Stimulated activated naive CD8-positive, alpha-beta T cell treated with anti-CD3 and anti-CD28 coated beads, Interleukin-15, Interleukin-2, amounts not matched to agents 100 ng/mL and 50 ng/mL, for 24 hours (primary cell): Measurements from ENCODE around the gene SSC5D.
A peak's percentile ranks its signal among the peaks of the same experiment; 100 is the strongest.
"Not testable (repeated sequence)": the region's sequence is repeated elsewhere in the genome, so short reads cannot be mapped to it uniquely, and the experiment has no call there.

Experiments used
- H3K27ac Mint-ChIP-seq: one replicate; pipeline ENCODE4 v1.8.0; 2021; ENCODE audit warnings: mild to moderate bottlenecking, mixed read lengths
- H3K27me3 Mint-ChIP-seq: one replicate; pipeline ENCODE4 v1.8.0; 2021; ENCODE audit warnings: mixed read lengths
- H3K36me3 Mint-ChIP-seq: one replicate; pipeline ENCODE4 v1.8.0; 2021; ENCODE audit warnings: low read depth, mixed read lengths
- H3K4me1 Mint-ChIP-seq: one replicate; pipeline ENCODE4 v1.8.0; 2021; ENCODE audit warnings: low read depth, mixed read lengths
- H3K4me3 Mint-ChIP-seq: one replicate; pipeline ENCODE4 v1.8.0; 2021; ENCODE audit warnings: mild to moderate bottlenecking, mixed read lengths
- H3K9me3 Mint-ChIP-seq: one replicate; pipeline ENCODE4 v1.8.0; 2021; ENCODE audit warnings: mixed read lengths

The SSC5D gene

GRCh38 chr19:55487924-55488687, at the start of gene SSC5D:
Gene SSC5D, plus strand, starts transcription at chr19:55488436. Its CDS starts 154 bp downstream, at chr19:55488590.
- Mint-ChIP-seq H3K36me3 (no peaks in the 10 kb centered on the region), H3K27ac (peak within 1 kb of the TSS; percentile 90), H3K4me3 (peak within 1 kb of the TSS; percentile 62), H3K27me3 (no peaks in the 10 kb centered on the region), H3K9me3 (no peaks in the 10 kb centered on the region), H3K4me1 (peaks cover 26% of the 10 kb centered on the region)

- Mint-ChIP-seq H3K4me1 (peaks cover 13% of the 10 kb centered on the region), H3K9me3 (no peaks in the 10 kb centered on the region), H3K4me3 (no peak overlapping the region), H3K36me3 (peaks cover 4% of the 10 kb centered on the region), H3K27ac (no peak overlapping the region), H3K27me3 (peaks cover 58% of the 10 kb centered on the region)
Observed at GRCh38 chr19:55439052-55439451, 49.2 kb upstream of the SSC5D start.

- H3K4me1 Mint-ChIP-seq: peaks cover 13% of the 10 kb centered on the region
- H3K27ac Mint-ChIP-seq: no peak overlapping the region
- H3K9me3 Mint-ChIP-seq: no peaks in the 10 kb centered on the region
- peaks cover 71% of the 10 kb centered on the region for H3K27me3 Mint-ChIP-seq
- H3K4me3 Mint-ChIP-seq: no peak overlapping the region
- peaks cover 4% of the 10 kb centered on the region for H3K36me3 Mint-ChIP-seq
Observed at GRCh38 chr19:55440411-55441105, 47.7 kb upstream of the SSC5D start.

- H3K4me3 Mint-ChIP-seq: peak overlapping the region; percentile 54
- H3K4me1 Mint-ChIP-seq: peaks cover 13% of the 10 kb centered on the region
- no peaks in the 10 kb centered on the region for H3K9me3 Mint-ChIP-seq
- no peak overlapping the region for H3K27ac Mint-ChIP-seq
- H3K36me3 Mint-ChIP-seq: peaks cover 4% of the 10 kb centered on the region
- peaks cover 76% of the 10 kb centered on the region for H3K27me3 Mint-ChIP-seq
Observed at GRCh38 chr19:55441319-55441691, 46.9 kb upstream of the SSC5D start.

- Mint-ChIP-seq H3K4me3 (peak overlapping the region; percentile 54), H3K27me3 (peaks cover 72% of the 10 kb centered on the region), H3K9me3 (no peaks in the 10 kb centered on the region), H3K4me1 (peaks cover 13% of the 10 kb centered on the region), H3K36me3 (peaks cover 4% of the 10 kb centered on the region), H3K27ac (no peak overlapping the region)
Observed at GRCh38 chr19:55441692-55442321, 46.4 kb upstream of the SSC5D start.

- Mint-ChIP-seq H3K27ac (no peak overlapping the region), H3K9me3 (no peaks in the 10 kb centered on the region), H3K4me1 (peaks cover 13% of the 10 kb centered on the region), H3K27me3 (peaks cover 65% of the 10 kb centered on the region), H3K4me3 (no peak overlapping the region), H3K36me3 (peaks cover 4% of the 10 kb centered on the region)
Observed at GRCh38 chr19:55442372-55442961, 45.8 kb upstream of the SSC5D start.

GRCh38 chr19:55443045-55443823, 45.0 kb upstream of the SSC5D start, which contains the start of gene SHISA7:
Gene SHISA7, minus strand, starts transcription at chr19:55443300. Its CDS starts 437 bp downstream, at chr19:55442863.
- H3K36me3 Mint-ChIP-seq: peaks cover 4% of the 10 kb centered on the region
- peaks cover 63% of the 10 kb centered on the region for H3K27me3 Mint-ChIP-seq
- H3K27ac Mint-ChIP-seq: no peak within 1 kb of the TSS
- H3K4me3 Mint-ChIP-seq: no peak within 1 kb of the TSS
- H3K9me3 Mint-ChIP-seq: no peaks in the 10 kb centered on the region
- peaks cover 13% of the 10 kb centered on the region for H3K4me1 Mint-ChIP-seq

- Mint-ChIP-seq H3K4me3 (no peak overlapping the region), H3K36me3 (peaks cover 4% of the 10 kb centered on the region), H3K27ac (no peak overlapping the region), H3K9me3 (no peaks in the 10 kb centered on the region), H3K4me1 (peaks cover 13% of the 10 kb centered on the region), H3K27me3 (peaks cover 58% of the 10 kb centered on the region)
Observed at GRCh38 chr19:55443824-55444480, 44.3 kb upstream of the SSC5D start.

- peaks cover 51% of the 10 kb centered on the region for H3K27me3 Mint-ChIP-seq
- H3K4me1 Mint-ChIP-seq: peaks cover 13% of the 10 kb centered on the region
- peaks cover 4% of the 10 kb centered on the region for H3K36me3 Mint-ChIP-seq
- no peak overlapping the region for H3K27ac Mint-ChIP-seq
- no peak overlapping the region for H3K4me3 Mint-ChIP-seq
- no peaks in the 10 kb centered on the region for H3K9me3 Mint-ChIP-seq
Observed at GRCh38 chr19:55444646-55445045, 43.6 kb upstream of the SSC5D start.

GRCh38 chr19:55446060-55446459, 42.2 kb upstream of the SSC5D start:
- Mint-ChIP-seq H3K27me3 (peaks cover 48% of the 10 kb centered on the region), H3K4me3 (no peak overlapping the region)

GRCh38 chr19:55447421-55448174, 40.6 kb upstream of the SSC5D start:
- Mint-ChIP-seq H3K4me1 (peaks cover 4% of the 10 kb centered on the region), H3K9me3 (no peaks in the 10 kb centered on the region), H3K27ac (no peak overlapping the region), H3K27me3 (peaks cover 43% of the 10 kb centered on the region), H3K36me3 (no peaks in the 10 kb centered on the region), H3K4me3 (no peak overlapping the region)

More at GRCh38 chr19:55446060-55446459, 42.2 kb upstream of the SSC5D start:
- Mint-ChIP-seq H3K4me1 (peaks cover 8% of the 10 kb centered on the region), H3K27ac (no peak overlapping the region), H3K36me3 (peaks cover under 1% of the 10 kb centered on the region), H3K9me3 (no peaks in the 10 kb centered on the region)

GRCh38 chr19:55448175-55448490, 40.1 kb upstream of the SSC5D start:
- H3K36me3 Mint-ChIP-seq, H3K9me3 Mint-ChIP-seq, H3K4me1 Mint-ChIP-seq, H3K4me3 Mint-ChIP-seq, H3K27ac Mint-ChIP-seq: not testable (repeated sequence)
- H3K27me3 Mint-ChIP-seq: peaks cover 39% of the 10 kb centered on the region

- Mint-ChIP-seq H3K36me3 (peaks cover 11% of the 10 kb centered on the region), H3K27me3 (peaks cover 36% of the 10 kb centered on the region), H3K4me3 (no peak overlapping the region), H3K27ac (no peak overlapping the region), H3K4me1 (peaks cover 9% of the 10 kb centered on the region), H3K9me3 (no peaks in the 10 kb centered on the region)
Observed at GRCh38 chr19:55449469-55449868, 38.8 kb upstream of the SSC5D start.
